Hematopoietic multipotent progenitor cell treated with erythropoietin and hydrocortisone succinate and interleukin-3 and kit ligand, for 6 days (in vitro differentiated cells): ENCODE data around the gene OSBPL10.
"Not testable (repeated sequence)": the region's sequence is repeated elsewhere in the genome, so short reads cannot be mapped to it uniquely, and the experiment has no call there.

ENCODE experiments used
- DNase-seq: peaks from one replicate; pipeline ENCODE4 v3.0.0-alpha.2; 2015

The OSBPL10 gene

GRCh38 chr3:31692751-31693150 lies 288.3 kb downstream of the OSBPL10 start:
- no peak for DNase-seq

- DNase-seq = no peak
These were observed 290.3 kb downstream of the OSBPL10 start for GRCh38 chr3:31690771-31691170.

- not testable (repeated sequence) for DNase-seq
These were observed 291.5 kb downstream of the OSBPL10 start for GRCh38 chr3:31689523-31689922.

GRCh38 chr3:31688984-31689383 lies 292.1 kb downstream of the OSBPL10 start:
- no peak for DNase-seq

GRCh38 chr3:31687020-31687802 lies 293.9 kb downstream of the OSBPL10 start:
- no peak for DNase-seq

GRCh38 chr3:31680072-31680870 lies 300.8 kb downstream of the OSBPL10 start:
- DNase-seq = no peak

- no peak for DNase-seq
These were observed 304.5 kb downstream of the OSBPL10 start for GRCh38 chr3:31676556-31676955.

GRCh38 chr3:31673950-31674349 lies 307.1 kb downstream of the OSBPL10 start:
- no peak for DNase-seq

GRCh38 chr3:31671976-31672375 lies 309.1 kb downstream of the OSBPL10 start:
- peak; percentile 26 for DNase-seq

GRCh38 chr3:31671451-31671850 lies 309.6 kb downstream of the OSBPL10 start:
- DNase-seq = no peak

GRCh38 chr3:31670722-31671121 lies 310.3 kb downstream of the OSBPL10 start:
- no peak for DNase-seq

- DNase-seq = no peak
These were observed 310.9 kb downstream of the OSBPL10 start for GRCh38 chr3:31670136-31670535.

- DNase-seq = peak; percentile 16
These were observed 312.8 kb downstream of the OSBPL10 start for GRCh38 chr3:31668242-31668641.

- DNase-seq = no peak
These were observed 313.5 kb downstream of the OSBPL10 start for GRCh38 chr3:31667582-31667981.

GRCh38 chr3:31664031-31664430 lies 317.0 kb downstream of the OSBPL10 start:
- no peak for DNase-seq

GRCh38 chr3:31661993-31662670 lies 318.9 kb downstream of the OSBPL10 start:
- DNase-seq = peak; percentile 9

GRCh38 chr3:31661286-31661685 lies 319.8 kb downstream of the OSBPL10 start:
- DNase-seq = peak; percentile 4

GRCh38 chr3:31659246-31659645 lies 321.8 kb downstream of the OSBPL10 start:
- no peak for DNase-seq

GRCh38 chr3:31654998-31655397 lies 326.1 kb downstream of the OSBPL10 start:
- no peak for DNase-seq

- no peak for DNase-seq
These were observed 327.6 kb downstream of the OSBPL10 start for GRCh38 chr3:31653464-31653863.

- DNase-seq = no peak
These were observed 328.8 kb downstream of the OSBPL10 start for GRCh38 chr3:31652296-31652695.

GRCh38 chr3:31648286-31648968 lies 332.6 kb downstream of the OSBPL10 start:
- DNase-seq = no peak

GRCh38 chr3:31645256-31645655 lies 335.8 kb downstream of the OSBPL10 start:
- DNase-seq = no peak
